ENCODE measurements around the gene SPTBN1.

The SPTBN1 gene

GRCh38 chr2:54617409-54617808 lies 161.3 kb downstream of the SPTBN1 start:
- no peak for DNase-seq

GRCh38 chr2:54618646-54619565 lies 162.8 kb downstream of the SPTBN1 start:
- no peak for DNase-seq

- DNase-seq, result no peak
Measured at GRCh38 chr2:54619660-54620231, 163.6 kb downstream of the SPTBN1 start.

GRCh38 chr2:54620948-54621347 lies 164.8 kb downstream of the SPTBN1 start:
- no peak for DNase-seq

GRCh38 chr2:54624591-54625071 lies 168.5 kb downstream of the SPTBN1 start:
- no peak for DNase-seq

- no peak for DNase-seq
Measured at GRCh38 chr2:54626131-54626530, 170.0 kb downstream of the SPTBN1 start.

- DNase-seq, result no peak
Measured at GRCh38 chr2:54626884-54627283, 170.8 kb downstream of the SPTBN1 start.

GRCh38 chr2:54627973-54628372 lies 171.8 kb downstream of the SPTBN1 start:
- DNase-seq, result no peak

GRCh38 chr2:54628418-54628817 lies 172.3 kb downstream of the SPTBN1 start:
- DNase-seq, result no peak

GRCh38 chr2:54628957-54629356 lies 172.8 kb downstream of the SPTBN1 start:
- DNase-seq, result no peak

GRCh38 chr2:54629390-54629789 lies 173.3 kb downstream of the SPTBN1 start:
- DNase-seq, result no peak

- peak; percentile 33 for DNase-seq
Measured at GRCh38 chr2:54629914-54630857, 174.1 kb downstream of the SPTBN1 start.

GRCh38 chr2:54630858-54631497 lies 174.9 kb downstream of the SPTBN1 start:
- DNase-seq, result no peak

- DNase-seq, result no peak
Measured at GRCh38 chr2:54631755-54632154, 175.6 kb downstream of the SPTBN1 start.

GRCh38 chr2:54632733-54633692 lies 176.9 kb downstream of the SPTBN1 start:
- no peak for DNase-seq

GRCh38 chr2:54634021-54634420 lies 177.9 kb downstream of the SPTBN1 start:
- no peak for DNase-seq

- DNase-seq, result no peak
Measured at GRCh38 chr2:54634564-54635511, 178.7 kb downstream of the SPTBN1 start.

- no peak for DNase-seq
Measured at GRCh38 chr2:54635554-54636152, 179.5 kb downstream of the SPTBN1 start.

- no peak for DNase-seq
Measured at GRCh38 chr2:54636415-54637139, 180.4 kb downstream of the SPTBN1 start.
